Stimulated activated effector memory CD8-positive, alpha-beta T cell treated with anti-CD3 and anti-CD28 coated beads, Interleukin-12 subunit alpha, Interleukin-12 subunit beta, amount 100 ng/mL, for 72 hours (primary cell): ENCODE data around the gene PDSS1.

Source experiments
- ATAC-seq: fragments of 150-1000 bp; cut with Tn5 transposase; 2 replicates; pipeline ENCODE4 v1.10.0; 2021
- DNase-seq, 2 donors: peaks; one replicate each; pipeline ENCODE4 v3.0.0; 2021 to 2022; ENCODE audit warnings: low spot score in 2 of 2
- H3K27ac Mint-ChIP-seq: one replicate; pipeline ENCODE4 v1.8.0; 2022; ENCODE audit warnings: mild to moderate bottlenecking, mixed read lengths
- H3K36me3 Mint-ChIP-seq: one replicate; pipeline ENCODE4 v1.8.0; 2022; ENCODE audit warnings: mild to moderate bottlenecking, mixed read lengths
- H3K4me1 Mint-ChIP-seq: one replicate; pipeline ENCODE4 v1.8.0; 2022; ENCODE audit warnings: mixed read lengths
- H3K4me3 Mint-ChIP-seq: one replicate; pipeline ENCODE4 v1.8.0; 2022; ENCODE audit warnings: mild to moderate bottlenecking, mixed read lengths
- H3K9me3 Mint-ChIP-seq: one replicate; pipeline ENCODE4 v1.8.0; 2022; ENCODE audit warnings: mixed read lengths

PDSS1 gene

DNA sequence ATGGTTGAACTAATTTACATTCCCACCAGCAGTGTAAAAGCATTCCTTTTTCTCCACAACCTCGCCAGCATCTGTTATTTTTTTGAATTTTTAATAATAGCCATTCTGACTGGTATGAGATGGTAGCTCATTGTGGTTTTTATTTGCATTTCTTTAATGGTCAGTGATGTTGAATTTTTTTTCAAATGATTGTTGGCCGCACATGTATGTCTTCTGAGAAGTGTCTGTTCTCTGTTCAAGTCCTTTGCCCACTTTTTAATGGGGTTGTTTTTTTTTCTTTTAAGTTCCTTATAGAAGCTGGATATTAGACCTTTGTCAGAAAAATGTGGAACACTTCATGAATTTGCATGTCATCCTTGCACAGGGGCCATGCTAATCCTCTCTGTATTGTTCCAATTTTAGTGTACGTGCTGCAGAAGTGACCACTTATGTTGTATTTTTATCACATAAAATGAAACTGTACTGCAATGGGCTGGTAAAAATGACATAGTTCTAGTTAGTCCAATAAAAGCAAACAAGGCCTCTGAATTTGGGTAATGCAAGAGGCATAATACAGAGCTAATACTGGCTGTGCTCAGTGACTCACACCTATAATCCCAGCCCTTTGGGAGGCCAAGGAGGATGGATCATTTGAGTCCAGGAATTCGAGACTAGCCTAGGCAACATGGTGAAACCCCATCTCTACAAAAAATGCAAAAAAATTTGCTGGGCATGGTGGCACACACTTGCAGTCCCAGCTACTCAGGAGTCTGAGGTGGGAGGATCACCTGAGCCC lies 92.9 kb downstream of the PDSS1 start:
- Mint-ChIP-seq H3K36me3 (peaks cover 21% of the 10 kb centered on the region), H3K4me3 (no peak overlapping the region), H3K27ac (no peak overlapping the region), H3K9me3 (peaks cover 3% of the 10 kb centered on the region), H3K4me1 (peaks cover 65% of the 10 kb centered on the region)
- DNase-seq = no peak
- ATAC-seq = no peak

DNA sequence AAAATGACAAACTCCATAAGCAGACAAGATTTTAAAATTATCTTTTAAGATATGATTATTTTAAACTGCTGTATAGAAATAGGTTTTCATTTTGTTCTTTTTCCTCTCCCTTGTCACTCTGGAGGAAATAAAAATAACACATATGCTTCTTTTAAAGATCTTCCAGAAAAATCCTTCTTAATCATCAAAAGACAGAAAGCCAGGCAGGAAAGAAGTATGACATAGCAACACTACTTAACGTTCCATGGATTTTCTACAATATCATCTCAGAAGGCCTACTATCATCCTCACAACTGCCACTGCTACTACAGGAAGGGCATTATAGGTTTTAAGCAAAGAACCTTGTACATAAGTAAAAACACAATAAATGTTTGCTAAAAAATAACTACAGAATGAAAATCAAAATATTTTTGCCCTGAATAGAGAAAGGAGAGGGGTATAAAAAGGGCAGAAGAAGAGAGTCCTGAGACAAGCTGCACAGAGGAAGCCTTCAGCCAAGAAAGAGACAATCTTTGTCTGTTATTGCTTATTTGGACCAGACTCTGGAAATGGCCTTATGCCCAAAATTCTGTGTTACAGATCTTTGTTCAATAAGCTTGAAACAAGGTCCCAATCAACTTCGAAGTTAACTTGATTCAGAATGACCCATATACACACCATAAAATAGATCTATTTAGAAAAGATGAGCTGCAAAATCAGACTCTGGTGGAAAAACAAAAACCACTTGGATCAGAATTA lies 95.4 kb downstream of the PDSS1 start:
- no peak overlapping the region for H3K27ac Mint-ChIP-seq
- H3K4me1 Mint-ChIP-seq = peaks cover 62% of the 10 kb centered on the region

More for the DNA sequence above, 95.4 kb downstream of the PDSS1 start:
- peaks cover 4% of the 10 kb centered on the region for H3K9me3 Mint-ChIP-seq
- H3K36me3 Mint-ChIP-seq = peaks cover 10% of the 10 kb centered on the region
- ATAC-seq (no peak), DNase-seq (no peak)
- H3K4me3 Mint-ChIP-seq = no peak overlapping the region
